ENCODE data around the gene SHROOM4. TPM values are rescaled to one million over a fixed set of nuclear protein-coding genes. Genes with fewer than 3 reads are reported as not detected.

SHROOM4 gene
- total RNA-seq, 1 experiment from 2014 or later, result 0.05 TPM

DNA sequence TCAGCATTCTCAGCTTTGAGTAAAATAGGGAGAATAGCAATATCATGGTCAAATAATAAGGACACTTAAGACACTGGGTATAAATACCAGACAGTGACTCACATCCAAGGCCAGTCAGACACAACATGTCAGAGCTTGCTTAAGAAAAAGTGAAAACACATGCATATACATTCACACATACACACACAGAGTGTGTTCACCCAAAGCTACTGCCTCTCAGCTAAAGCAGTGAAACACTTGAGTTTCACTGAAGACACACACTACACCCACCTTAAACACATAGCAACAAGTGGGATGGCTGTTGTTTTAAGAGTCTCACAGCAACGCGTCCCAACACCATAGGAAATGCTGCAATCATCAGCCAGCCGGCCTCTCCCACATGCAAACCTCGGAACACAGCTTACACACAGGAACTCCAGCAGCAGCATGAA lies 14.4 kb downstream of the SHROOM4 start:
- no peak for DNase-seq (ENCODE audit: low read depth, low spot score)
- no peak for ATAC-seq

DNA sequence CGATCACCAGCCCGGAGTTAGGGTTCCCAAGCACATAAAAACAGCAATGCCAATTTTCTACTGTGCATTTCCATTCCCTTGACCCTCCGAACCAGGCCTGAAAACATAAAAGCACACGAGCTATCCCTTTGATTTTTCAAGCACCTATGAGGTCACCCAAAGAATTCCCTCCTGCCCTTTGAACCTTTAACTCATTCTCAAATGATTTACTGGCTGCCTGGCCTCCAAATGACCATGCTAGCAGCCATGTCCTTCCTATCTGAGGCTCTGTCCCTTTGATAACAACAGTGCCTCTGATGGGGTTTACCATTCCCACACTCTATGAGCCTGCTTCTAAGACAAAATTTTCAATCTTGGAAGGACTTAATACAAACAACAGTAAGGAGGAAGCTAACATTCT lies 15.2 kb downstream of the SHROOM4 start:
- Histone ChIP-seq H3K36me3 (ENCODE audit: control insufficient read depth in 1 of 2, insufficient read depth in 2 of 2, low read length in 2 of 2) (no peaks in the 10 kb centered on the region), H3K9ac (ENCODE audit: low read length) (no peak overlapping the region), H3K9me2 (ENCODE audit: insufficient read depth) (no peaks in the 10 kb centered on the region), H3K4me1 (ENCODE audit: control insufficient read depth in 1 of 2, insufficient read depth in 2 of 2, low read length in 2 of 2) (no peaks in the 10 kb centered on the region), H3K27me3 (ENCODE audit: insufficient read depth, low read length) (no peaks in the 10 kb centered on the region), H4K20me1 (ENCODE audit: insufficient read depth) (no peaks in the 10 kb centered on the region), H3K27ac (ENCODE audit: low read depth, low read length) (no peak overlapping the region), H3K9me3 (ENCODE audit: control insufficient read depth in 1 of 2, insufficient read depth in 1 of 2, low read depth in 1 of 2, low read length in 2 of 2) (no peaks in the 10 kb centered on the region), H3K4me3 (replicated peaks in 1 of 2; ENCODE audit: low read depth in 1 of 2, low read length in 2 of 2) (no peak overlapping the region), H3K4me2 (ENCODE audit: low read length) (no peak overlapping the region), H2AFZ (ENCODE audit: low read depth, low read length, poor library complexity, severe bottlenecking) (no peak overlapping the region), H3K79me2 (ENCODE audit: insufficient read depth, low read length) (no peaks in the 10 kb centered on the region)
- no peak for ATAC-seq
- intact Hi-C loops (cut with micrococcal nuclease), result no loop called here
- no peak for DNase-seq (ENCODE audit: low read depth, low spot score)
- POLR2A ChIA-PET, result no interaction called here
- TF ChIP-seq SRF (IDR thresholded peaks at IDR 0.05; ENCODE audit: low read depth) (no peak), EZH2phosphoT487 (IDR thresholded peaks at IDR 0.05; ENCODE audit: borderline replicate concordance) (no peak), RAD21 (IDR thresholded peaks at IDR 0.05; ENCODE audit: low read depth) (no peak), EGR1 (IDR thresholded peaks at IDR 0.05; ENCODE audit: low read depth) (no peak), ZNF274 (IDR thresholded peaks at IDR 0.05; ENCODE audit: low read depth, low read length) (no peak)
- TF ChIP-seq, protein P1, sequence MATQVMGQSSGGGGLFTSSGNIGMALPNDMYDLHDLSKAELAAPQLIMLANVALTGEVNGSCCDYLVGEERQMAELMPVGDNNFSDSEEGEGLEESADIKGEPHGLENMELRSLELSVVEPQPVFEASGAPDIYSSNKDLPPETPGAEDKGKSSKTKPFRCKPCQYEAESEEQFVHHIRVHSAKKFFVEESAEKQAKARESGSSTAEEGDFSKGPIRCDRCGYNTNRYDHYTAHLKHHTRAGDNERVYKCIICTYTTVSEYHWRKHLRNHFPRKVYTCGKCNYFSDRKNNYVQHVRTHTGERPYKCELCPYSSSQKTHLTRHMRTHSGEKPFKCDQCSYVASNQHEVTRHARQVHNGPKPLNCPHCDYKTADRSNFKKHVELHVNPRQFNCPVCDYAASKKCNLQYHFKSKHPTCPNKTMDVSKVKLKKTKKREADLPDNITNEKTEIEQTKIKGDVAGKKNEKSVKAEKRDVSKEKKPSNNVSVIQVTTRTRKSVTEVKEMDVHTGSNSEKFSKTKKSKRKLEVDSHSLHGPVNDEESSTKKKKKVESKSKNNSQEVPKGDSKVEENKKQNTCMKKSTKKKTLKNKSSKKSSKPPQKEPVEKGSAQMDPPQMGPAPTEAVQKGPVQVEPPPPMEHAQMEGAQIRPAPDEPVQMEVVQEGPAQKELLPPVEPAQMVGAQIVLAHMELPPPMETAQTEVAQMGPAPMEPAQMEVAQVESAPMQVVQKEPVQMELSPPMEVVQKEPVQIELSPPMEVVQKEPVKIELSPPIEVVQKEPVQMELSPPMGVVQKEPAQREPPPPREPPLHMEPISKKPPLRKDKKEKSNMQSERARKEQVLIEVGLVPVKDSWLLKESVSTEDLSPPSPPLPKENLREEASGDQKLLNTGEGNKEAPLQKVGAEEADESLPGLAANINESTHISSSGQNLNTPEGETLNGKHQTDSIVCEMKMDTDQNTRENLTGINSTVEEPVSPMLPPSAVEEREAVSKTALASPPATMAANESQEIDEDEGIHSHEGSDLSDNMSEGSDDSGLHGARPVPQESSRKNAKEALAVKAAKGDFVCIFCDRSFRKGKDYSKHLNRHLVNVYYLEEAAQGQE (IDR thresholded peaks at IDR 0.05; ENCODE audit: low read depth), result no peak
- no TSS peak for BruUV-seq (replicated peaks)
- CTCF ChIA-PET, result no interaction called here
- RAD21 ChIA-PET (ENCODE audit: low non-redundant PET in 1 of 2, low total read pairs in 2 of 2, uncharacterized antibody in 2 of 2, unreplicated experiment in 2 of 2), result no interaction called here

More for the DNA sequence above, 14.4 kb downstream of the SHROOM4 start:
- Histone ChIP-seq H3K9ac (ENCODE audit: low read length) (no peak overlapping the region), H3K9me3 (ENCODE audit: control insufficient read depth in 1 of 2, insufficient read depth in 1 of 2, low read depth in 1 of 2, low read length in 2 of 2) (no peaks in the 10 kb centered on the region), H2AFZ (ENCODE audit: low read depth, low read length, poor library complexity, severe bottlenecking) (no peak overlapping the region), H3K4me3 (replicated peaks in 1 of 2; ENCODE audit: low read depth in 1 of 2, low read length in 2 of 2) (no peak overlapping the region), H3K27me3 (ENCODE audit: insufficient read depth, low read length) (no peaks in the 10 kb centered on the region), H3K27ac (ENCODE audit: low read depth, low read length) (no peak overlapping the region), H3K79me2 (ENCODE audit: insufficient read depth, low read length) (no peaks in the 10 kb centered on the region), H3K4me2 (ENCODE audit: low read length) (no peak overlapping the region), H3K4me1 (ENCODE audit: control insufficient read depth in 1 of 2, insufficient read depth in 2 of 2, low read length in 2 of 2) (no peaks in the 10 kb centered on the region), H3K36me3 (ENCODE audit: control insufficient read depth in 1 of 2, insufficient read depth in 2 of 2, low read length in 2 of 2) (no peaks in the 10 kb centered on the region), H4K20me1 (ENCODE audit: insufficient read depth) (no peaks in the 10 kb centered on the region), H3K9me2 (ENCODE audit: insufficient read depth) (no peaks in the 10 kb centered on the region)
- no peak for TF ChIP-seq CBX3 (IDR thresholded peaks at IDR 0.05; ENCODE audit: low read depth)
- no peak for TF ChIP-seq SP1 (IDR thresholded peaks at IDR 0.05; ENCODE audit: low read depth)
- TF ChIP-seq POLR2AphosphoS5 (IDR thresholded peaks at IDR 0.05; ENCODE audit: low read depth, low read length), result no peak
- no peak for TF ChIP-seq SIN3A (IDR thresholded peaks at IDR 0.05; ENCODE audit: low read depth)
- TF ChIP-seq ELF1 (IDR thresholded peaks at IDR 0.05; ENCODE audit: borderline replicate concordance, low read depth), result no peak
- no peak for TF ChIP-seq SRF (IDR thresholded peaks at IDR 0.05; ENCODE audit: low read depth)
- no peak for TF ChIP-seq ZFX (IDR thresholded peaks at IDR 0.05)
- TF ChIP-seq EGR1 (IDR thresholded peaks at IDR 0.05; ENCODE audit: low read depth), result no peak
- ChIA-PET RAD21 (ENCODE audit: low non-redundant PET in 1 of 2, low total read pairs in 2 of 2, uncharacterized antibody in 2 of 2, unreplicated experiment in 2 of 2) (no interaction called here), CTCF (no interaction called here), POLR2A (no interaction called here)
- no TSS peak for BruUV-seq (replicated peaks)
- intact Hi-C loops (cut with micrococcal nuclease), result no loop called here
